T47D (cell line): ENCODE measurements around the gene OR13G1.
A peak's percentile ranks its signal among the peaks of the same experiment; 100 is the strongest.
"Not testable (repeated sequence)": the region's sequence is repeated elsewhere in the genome, so short reads cannot be mapped to it uniquely, and the experiment has no call there.

Experiments
- DNase-seq, 2 experiments: peaks; one replicate each; pipeline versions ENCODE4 v3.0.0 to v3.0.0-alpha.2; 2011 to 2012; ENCODE audit warnings: low read depth in 1 of 2, low spot score in 1 of 2
- JUND ChIP-seq: IDR thresholded peaks from 2 replicates; pipeline ENCODE4 v1.6.1; 2012; ENCODE audit warnings: low read depth
- in situ Hi-C: cut with HindIII; loops from 2 replicates; pipeline ENCODE4 v1.10.0; 2016; ENCODE audit warnings: low sequenced_read_pairs, low pct_unique_long_range_greater_than_20kb

OR13G1 gene, protein sequence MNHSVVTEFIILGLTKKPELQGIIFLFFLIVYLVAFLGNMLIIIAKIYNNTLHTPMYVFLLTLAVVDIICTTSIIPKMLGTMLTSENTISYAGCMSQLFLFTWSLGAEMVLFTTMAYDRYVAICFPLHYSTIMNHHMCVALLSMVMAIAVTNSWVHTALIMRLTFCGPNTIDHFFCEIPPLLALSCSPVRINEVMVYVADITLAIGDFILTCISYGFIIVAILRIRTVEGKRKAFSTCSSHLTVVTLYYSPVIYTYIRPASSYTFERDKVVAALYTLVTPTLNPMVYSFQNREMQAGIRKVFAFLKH

GRCh38 chr1:247679639-247680038 lies at the start of gene OR13G1:
Gene OR13G1, minus strand, starts transcription at chr1:247679739. Its CDS starts 6,698 bp downstream, at chr1:247673041.
- TF ChIP-seq JUND: no peak
- DNase-seq: no peak
- in situ Hi-C loops: no loop called here

- TF ChIP-seq JUND: no peak
- in situ Hi-C loops: no loop called here
- no peak for DNase-seq
These were observed 41.7 kb upstream of the OR13G1 start for GRCh38 chr1:247721222-247721621.

GRCh38 chr1:247716546-247716945 lies 37.0 kb upstream of the OR13G1 start, which contains the start of gene OR6F1:
Gene OR6F1, minus strand, starts transcription at chr1:247716646. Its CDS starts 3,891 bp downstream, at chr1:247712755.
- TF ChIP-seq JUND: no peak
- in situ Hi-C loops: no loop called here
- no peak for DNase-seq

- no peak for TF ChIP-seq JUND
- no peak for DNase-seq
- in situ Hi-C loops: no loop called here
These were observed 34.2 kb upstream of the OR13G1 start for GRCh38 chr1:247713753-247714152.

- DNase-seq, in situ Hi-C loops: not testable (repeated sequence)
These were observed 31.1 kb upstream of the OR13G1 start for GRCh38 chr1:247710681-247711080.

GRCh38 chr1:247701338-247701737 lies 21.8 kb upstream of the OR13G1 start:
- no peak for DNase-seq
- in situ Hi-C loops: no loop called here
- TF ChIP-seq JUND: no peak

DNA sequence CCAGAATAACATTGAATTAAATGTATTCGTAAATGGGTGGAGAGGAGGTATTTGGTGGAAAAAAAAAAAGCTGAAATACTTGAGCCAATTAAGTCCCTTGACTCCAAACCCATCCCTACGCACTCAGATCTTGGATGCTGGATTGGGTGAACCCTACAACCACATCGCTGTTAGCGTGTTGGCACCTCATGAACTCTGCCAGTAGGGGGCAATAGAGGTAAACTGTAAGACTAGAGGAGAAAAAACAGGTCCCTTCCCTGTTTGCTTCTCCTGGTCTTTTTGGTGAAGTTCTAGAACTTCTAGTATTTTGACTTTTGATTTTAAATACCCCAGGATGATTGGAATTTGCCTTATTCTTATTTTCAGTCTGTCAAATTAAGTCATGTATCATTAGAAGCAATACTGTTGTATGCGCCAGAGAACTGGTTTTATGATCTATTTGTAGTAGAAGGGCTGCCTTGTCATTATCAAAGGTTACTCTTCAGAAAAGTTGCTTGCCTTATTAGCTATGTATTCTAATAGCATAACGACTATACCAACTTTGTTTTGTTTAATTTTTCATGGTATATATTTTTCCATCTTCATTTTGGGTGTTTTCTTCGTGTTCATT lies 1.9 kb upstream of the OR13G1 start:
- in situ Hi-C loops: no loop called here
- DNase-seq: peak; percentile 10 to 77
- TF ChIP-seq JUND: no peak

DNA sequence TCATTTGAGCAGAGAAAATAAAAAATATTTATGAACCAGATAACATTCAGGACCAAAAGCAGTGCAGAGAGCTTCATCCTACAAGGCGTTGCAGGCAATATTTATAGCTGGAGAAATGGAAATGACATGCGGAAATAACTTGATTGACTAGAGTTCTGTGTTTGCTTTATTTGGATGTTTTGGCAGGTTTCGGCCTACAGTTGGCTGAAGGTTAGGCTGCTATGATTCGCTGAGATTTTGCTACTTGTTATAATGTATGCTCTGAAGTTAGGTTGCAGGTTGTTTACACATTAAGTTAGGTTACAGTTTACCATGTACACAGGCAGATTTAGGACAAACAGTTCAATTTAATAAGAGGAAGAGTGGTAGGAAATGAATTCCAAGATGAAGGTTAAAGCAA lies 632 bp upstream of the OR13G1 start:
- no peak for TF ChIP-seq JUND
- peak in 1 of 2 experiments; percentile 80 for DNase-seq
- in situ Hi-C loops: no loop called here

DNA sequence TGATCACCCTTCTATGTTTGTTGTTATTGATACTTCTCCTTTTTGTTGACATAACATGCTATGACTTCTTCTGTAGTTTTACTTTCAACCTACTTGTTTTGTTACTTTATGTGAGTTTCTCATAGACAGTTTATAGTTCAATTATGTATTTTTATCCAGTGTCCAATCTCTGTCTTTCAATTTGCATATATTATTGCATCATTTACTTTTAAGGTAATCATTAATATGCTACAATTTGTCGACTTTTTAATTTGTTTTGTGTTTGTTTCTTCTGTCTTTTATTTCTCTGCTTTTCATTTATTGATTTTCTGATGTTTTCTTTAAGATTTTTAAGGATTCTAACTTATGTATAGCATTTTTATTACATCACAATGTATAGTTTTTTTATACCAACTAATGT lies 10.3 kb downstream of the OR13G1 start:
- in situ Hi-C loops: no loop called here
- DNase-seq: no peak
- TF ChIP-seq JUND: no peak

DNA sequence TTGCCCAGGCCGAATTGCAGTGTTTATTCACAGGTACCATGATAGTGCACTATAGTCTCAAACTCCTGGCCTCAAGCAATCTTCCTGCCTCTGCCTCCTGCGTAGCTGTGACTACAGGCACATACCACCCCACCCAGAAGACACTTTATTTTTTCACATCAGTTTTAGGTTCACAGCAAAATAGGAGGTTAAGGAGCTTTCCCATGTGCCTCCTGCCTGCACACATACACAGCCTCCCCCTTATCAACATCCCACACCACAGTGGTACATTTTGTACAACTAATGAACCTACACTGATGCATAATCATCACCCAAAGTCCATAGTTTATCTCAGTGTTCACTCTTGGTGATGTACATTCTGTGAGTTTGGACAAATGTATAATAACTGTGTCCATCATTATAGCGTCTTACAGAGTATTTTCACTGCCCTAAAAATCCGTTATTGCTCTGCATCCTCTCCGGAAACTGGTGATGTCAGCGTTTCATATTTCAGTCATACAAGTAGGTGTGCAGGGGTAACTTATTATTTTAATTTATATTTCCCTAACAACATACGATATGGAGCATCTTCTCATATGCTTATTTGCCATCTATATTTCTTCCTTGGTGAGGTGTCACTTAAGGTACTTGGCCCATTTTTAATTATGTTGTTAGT lies 23.2 kb downstream of the OR13G1 start:
- DNase-seq: no peak
- in situ Hi-C loops: no loop called here

GRCh38 chr1:247653040-247653439 lies 26.5 kb downstream of the OR13G1 start:
- DNase-seq: no peak
- no peak for TF ChIP-seq JUND
- in situ Hi-C loops: no loop called here

More for the DNA sequence above, 23.2 kb downstream of the OR13G1 start:
- TF ChIP-seq JUND: no peak

GRCh38 chr1:247647864-247648263 lies 31.7 kb downstream of the OR13G1 start:
- in situ Hi-C loops: no loop called here
- no peak for TF ChIP-seq JUND
- DNase-seq: no peak

DNA sequence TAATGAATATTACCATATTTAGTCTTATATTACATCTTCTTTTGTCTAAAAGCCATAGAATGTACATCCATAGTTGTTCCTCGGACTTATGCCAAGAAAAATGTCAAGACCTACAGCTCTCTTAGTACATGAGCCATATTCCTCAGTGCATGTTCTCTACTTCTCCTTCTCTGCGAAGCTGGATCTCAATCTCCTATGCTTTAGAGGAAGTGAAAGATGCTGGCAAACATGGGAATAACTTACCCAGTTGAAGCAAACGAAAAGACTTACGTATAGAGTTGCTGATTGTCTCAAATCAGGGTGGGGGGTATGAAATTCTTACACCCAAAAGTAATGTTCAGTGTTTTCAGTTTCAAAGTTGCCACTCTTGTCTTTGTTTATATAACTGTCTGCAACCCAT lies 32.7 kb downstream of the OR13G1 start:
- in situ Hi-C loops: no loop called here
- no peak for DNase-seq

More for the DNA sequence above, 32.7 kb downstream of the OR13G1 start:
- no peak for TF ChIP-seq JUND
